SK-N-SH treated with all-trans-retinoic acid at 6 μM for 48 hours (cell line): ENCODE data around the gene LAMA3.

Source experiments
- ATAC-seq: fragments of 200-7000 bp; cut with Tn5 transposase; 3 replicates; pipeline ENCODE4 v1.9.1; 2020; ENCODE audit warnings: mild to moderate bottlenecking, moderate library complexity
- ARNTL ChIP-seq: fragments of 450-650 bp; formaldehyde crosslinking; IDR thresholded peaks from 2 replicates; pipeline ENCODE4 v1.5.0; 2020; ENCODE audit warnings: low read depth, mild to moderate bottlenecking, moderate library complexity, borderline replicate concordance
- BACH2 ChIP-seq: fragments of 250-450 bp; sonication (Bioruptor Pico); IDR thresholded peaks from 2 replicates; pipeline ENCODE4 v1.9.0; 2021; ENCODE audit warnings: mild to moderate bottlenecking, borderline replicate concordance
- CSDC2 ChIP-seq: fragments of 250-450 bp; sonication (Bioruptor Pico); IDR thresholded peaks from 2 replicates; pipeline ENCODE4 v1.5.0; 2020; ENCODE audit warnings: mild to moderate bottlenecking, moderate library complexity
- ESRRG ChIP-seq: fragments of 250-450 bp; sonication (Bioruptor Pico); IDR thresholded peaks from 2 replicates; pipeline ENCODE4 v1.6.1; 2021; ENCODE audit warnings: mild to moderate bottlenecking
- ISL1 ChIP-seq: fragments of 250-450 bp; sonication (Bioruptor Pico); IDR thresholded peaks from 2 replicates; pipeline ENCODE4 v2.1.2; 2022; ENCODE audit warnings: mild to moderate bottlenecking, moderate library complexity
- OSR1 ChIP-seq: fragments of 250-450 bp; sonication (Bioruptor Pico); IDR thresholded peaks from 2 replicates; pipeline ENCODE4 v1.8.0; 2022; ENCODE audit warnings: moderate library complexity, mild to moderate bottlenecking, inconsistent platforms
- PATZ1 ChIP-seq: fragments of 250-450 bp; sonication (Bioruptor Pico); IDR thresholded peaks from 2 replicates; pipeline ENCODE4 v1.8.0; 2020; ENCODE audit warnings: mild to moderate bottlenecking, moderate library complexity, borderline replicate concordance
- RARB ChIP-seq: fragments of 250-450 bp; sonication (Bioruptor Pico); IDR thresholded peaks from 2 replicates; pipeline ENCODE4 v1.8.0; 2021; ENCODE audit warnings: mild to moderate bottlenecking, moderate library complexity
- TOX ChIP-seq: fragments of 250-450 bp; sonication (Bioruptor Pico); IDR thresholded peaks from 2 replicates; pipeline ENCODE4 v1.8.0; 2021; ENCODE audit warnings: mild to moderate bottlenecking, moderate library complexity, borderline replicate concordance
- ZC3H10 ChIP-seq: fragments of 250-450 bp; sonication (Bioruptor Pico); IDR thresholded peaks from 2 replicates; pipeline ENCODE4 v1.5.1; 2021; ENCODE audit warnings: mild to moderate bottlenecking, moderate library complexity
- ZFP3 ChIP-seq: fragments of 250-450 bp; sonication (Bioruptor Pico); IDR thresholded peaks from 2 replicates; pipeline ENCODE4 v1.5.0; 2020; ENCODE audit warnings: mild to moderate bottlenecking, moderate library complexity
- ZFP30 ChIP-seq: fragments of 450-650 bp; formaldehyde crosslinking; IDR thresholded peaks from 2 replicates; pipeline ENCODE4 v1.5.0; 2022; ENCODE audit warnings: mild to moderate bottlenecking, moderate library complexity
- ZNF565 ChIP-seq: fragments of 450-650 bp; formaldehyde crosslinking; conservative IDR thresholded peaks from 2 replicates; pipeline ENCODE4 v1.5.0; 2020; ENCODE audit warnings: low read depth, mild to moderate bottlenecking, moderate library complexity
- TF ChIP-seq, protein P1 (sequence below): fragments of 250-450 bp; sonication (Bioruptor Pico); IDR thresholded peaks from 2 replicates; pipeline ENCODE4 v1.5.0; 2020; ENCODE audit warnings: mild to moderate bottlenecking, moderate library complexity
- TF ChIP-seq, protein P2 (sequence below): fragments of 250-450 bp; sonication (Bioruptor Pico); IDR thresholded peaks from 2 replicates; pipeline ENCODE4 v1.8.0; 2021; ENCODE audit warnings: low read depth, mild to moderate bottlenecking, moderate library complexity, borderline replicate concordance
- TF ChIP-seq, protein P3 (sequence below): fragments of 250-450 bp; sonication (Bioruptor Pico); IDR thresholded peaks from 2 replicates; pipeline ENCODE4 v1.5.1; 2020; ENCODE audit warnings: low read depth, mild to moderate bottlenecking, moderate library complexity

Gene LAMA3

GRCh38 chr18:23650968-23651927, 38.0 kb upstream of the LAMA3 start:
- TF ChIP-seq CSDC2 (CRISPR knock-in tag), result no peak
- peak; percentile 51 for TF ChIP-seq ISL1 (CRISPR knock-in tag)
- TF ChIP-seq, protein P1, sequence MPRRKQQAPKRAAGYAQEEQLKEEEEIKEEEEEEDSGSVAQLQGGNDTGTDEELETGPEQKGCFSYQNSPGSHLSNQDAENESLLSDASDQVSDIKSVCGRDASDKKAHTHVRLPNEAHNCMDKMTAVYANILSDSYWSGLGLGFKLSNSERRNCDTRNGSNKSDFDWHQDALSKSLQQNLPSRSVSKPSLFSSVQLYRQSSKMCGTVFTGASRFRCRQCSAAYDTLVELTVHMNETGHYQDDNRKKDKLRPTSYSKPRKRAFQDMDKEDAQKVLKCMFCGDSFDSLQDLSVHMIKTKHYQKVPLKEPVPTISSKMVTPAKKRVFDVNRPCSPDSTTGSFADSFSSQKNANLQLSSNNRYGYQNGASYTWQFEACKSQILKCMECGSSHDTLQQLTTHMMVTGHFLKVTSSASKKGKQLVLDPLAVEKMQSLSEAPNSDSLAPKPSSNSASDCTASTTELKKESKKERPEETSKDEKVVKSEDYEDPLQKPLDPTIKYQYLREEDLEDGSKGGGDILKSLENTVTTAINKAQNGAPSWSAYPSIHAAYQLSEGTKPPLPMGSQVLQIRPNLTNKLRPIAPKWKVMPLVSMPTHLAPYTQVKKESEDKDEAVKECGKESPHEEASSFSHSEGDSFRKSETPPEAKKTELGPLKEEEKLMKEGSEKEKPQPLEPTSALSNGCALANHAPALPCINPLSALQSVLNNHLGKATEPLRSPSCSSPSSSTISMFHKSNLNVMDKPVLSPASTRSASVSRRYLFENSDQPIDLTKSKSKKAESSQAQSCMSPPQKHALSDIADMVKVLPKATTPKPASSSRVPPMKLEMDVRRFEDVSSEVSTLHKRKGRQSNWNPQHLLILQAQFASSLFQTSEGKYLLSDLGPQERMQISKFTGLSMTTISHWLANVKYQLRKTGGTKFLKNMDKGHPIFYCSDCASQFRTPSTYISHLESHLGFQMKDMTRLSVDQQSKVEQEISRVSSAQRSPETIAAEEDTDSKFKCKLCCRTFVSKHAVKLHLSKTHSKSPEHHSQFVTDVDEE (CRISPR knock-in tag), result no peak
- TF ChIP-seq, all 23 proteins: peak for 1
- peak; percentile 92 for ATAC-seq

- no peak for ATAC-seq
- TF ChIP-seq TOX (CRISPR knock-in tag) (no peak), PATZ1 (CRISPR knock-in tag) (no peak), ZNF565 (CRISPR knock-in tag) (no peak), ZFP30 (CRISPR knock-in tag) (no peak), CSDC2 (CRISPR knock-in tag) (no peak)
- TF ChIP-seq, protein P2, sequence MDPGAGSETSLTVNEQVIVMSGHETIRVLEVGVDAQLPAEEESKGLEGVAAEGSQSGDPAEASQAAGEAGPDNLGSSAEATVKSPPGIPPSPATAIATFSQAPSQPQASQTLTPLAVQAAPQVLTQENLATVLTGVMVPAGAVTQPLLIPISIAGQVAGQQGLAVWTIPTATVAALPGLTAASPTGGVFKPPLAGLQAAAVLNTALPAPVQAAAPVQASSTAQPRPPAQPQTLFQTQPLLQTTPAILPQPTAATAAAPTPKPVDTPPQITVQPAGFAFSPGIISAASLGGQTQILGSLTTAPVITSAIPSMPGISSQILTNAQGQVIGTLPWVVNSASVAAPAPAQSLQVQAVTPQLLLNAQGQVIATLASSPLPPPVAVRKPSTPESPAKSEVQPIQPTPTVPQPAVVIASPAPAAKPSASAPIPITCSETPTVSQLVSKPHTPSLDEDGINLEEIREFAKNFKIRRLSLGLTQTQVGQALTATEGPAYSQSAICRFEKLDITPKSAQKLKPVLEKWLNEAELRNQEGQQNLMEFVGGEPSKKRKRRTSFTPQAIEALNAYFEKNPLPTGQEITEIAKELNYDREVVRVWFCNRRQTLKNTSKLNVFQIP (CRISPR knock-in tag), result no peak
- TF ChIP-seq, protein P3, sequence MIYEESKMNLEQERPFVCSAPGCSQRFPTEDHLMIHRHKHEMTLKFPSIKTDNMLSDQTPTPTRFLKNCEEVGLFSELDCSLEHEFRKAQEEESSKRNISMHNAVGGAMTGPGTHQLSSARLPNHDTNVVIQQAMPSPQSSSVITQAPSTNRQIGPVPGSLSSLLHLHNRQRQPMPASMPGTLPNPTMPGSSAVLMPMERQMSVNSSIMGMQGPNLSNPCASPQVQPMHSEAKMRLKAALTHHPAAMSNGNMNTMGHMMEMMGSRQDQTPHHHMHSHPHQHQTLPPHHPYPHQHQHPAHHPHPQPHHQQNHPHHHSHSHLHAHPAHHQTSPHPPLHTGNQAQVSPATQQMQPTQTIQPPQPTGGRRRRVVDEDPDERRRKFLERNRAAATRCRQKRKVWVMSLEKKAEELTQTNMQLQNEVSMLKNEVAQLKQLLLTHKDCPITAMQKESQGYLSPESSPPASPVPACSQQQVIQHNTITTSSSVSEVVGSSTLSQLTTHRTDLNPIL, result no peak
- TF ChIP-seq, all 23 proteins: peak for 0
These were observed 37.0 kb upstream of the LAMA3 start for GRCh38 chr18:23652232-23652631.

- TF ChIP-seq, protein P3, result no peak
- TF ChIP-seq ZFP3, result no peak
- no peak for TF ChIP-seq CSDC2 (CRISPR knock-in tag)
- no peak for TF ChIP-seq ZC3H10 (CRISPR knock-in tag)
- TF ChIP-seq ARNTL (CRISPR knock-in tag), result no peak
- TF ChIP-seq BACH2 (CRISPR knock-in tag), result no peak
- no peak for TF ChIP-seq RARB (CRISPR knock-in tag)
- no peak for TF ChIP-seq ZNF565 (CRISPR knock-in tag)
- TF ChIP-seq OSR1 (CRISPR knock-in tag), result no peak
- TF ChIP-seq TOX (CRISPR knock-in tag), result no peak
- TF ChIP-seq, protein P1 (CRISPR knock-in tag), result no peak
- no peak for TF ChIP-seq ESRRG (CRISPR knock-in tag)
- TF ChIP-seq, all 23 proteins: peak for 0
- no peak for ATAC-seq
These were observed 31.0 kb upstream of the LAMA3 start for GRCh38 chr18:23658285-23658684.
